H1 (cell line): ENCODE measurements around the gene SARS2. TPM values are rescaled to one million over a fixed set of nuclear protein-coding genes. Genes with fewer than 3 reads are reported as not detected.

Experiments used
- CTCF ChIA-PET: fragments of 300-600 bp; sonication (Branson Sonifier 250); formaldehyde crosslinking; loops from one replicate; lab custom pipeline; 2021; ENCODE audit not compliant: partially characterized antibody; lab: Charles Lee
- POLR2A ChIA-PET: fragments of 300-600 bp; sonication (Branson Sonifier 250); formaldehyde crosslinking; loops from one replicate; lab custom pipeline; 2021; ENCODE audit warnings: inconsistent platforms; ENCODE audit not compliant: partially characterized antibody; lab: Charles Lee
- DNase-seq, 2 experiments: peaks; one replicate each; pipeline versions ENCODE4 v3.0.0 to v3.0.0-alpha.2; 2010 to 2022; ENCODE audit warnings: low spot score in 2 of 2, low read depth in 1 of 2, mixed read lengths in 1 of 2
- FAIRE-seq: peaks from 2 replicates; lab custom pipeline; 2011; peaks lifted over from hg19 to GRCh38; lab: Jason Lieb, UNC
- H2AFZ ChIP-seq: 2 replicates; pipeline ENCODE4 v1.8.1; 2012; ENCODE audit warnings: low read length, inconsistent platforms
- H2AK5ac ChIP-seq: 2 replicates; pipeline ENCODE4 v1.6.1; 2013; ENCODE audit warnings: low read depth, low read length
- H2BK120ac ChIP-seq: replicated peaks from 2 replicates; pipeline ENCODE3; 2013; ENCODE audit warnings: low read depth, low read length, inconsistent platforms
- H2BK12ac ChIP-seq: 2 replicates; pipeline ENCODE4 v1.6.1; 2013; ENCODE audit warnings: low read depth, low read length
- H2BK15ac ChIP-seq: 2 replicates; pipeline ENCODE4 v1.6.1; 2013; ENCODE audit warnings: low read length
- H2BK20ac ChIP-seq: 2 replicates; pipeline ENCODE4 v1.6.1; 2013; ENCODE audit warnings: low read length
- H2BK5ac ChIP-seq: 2 replicates; pipeline ENCODE4 v1.6.1; 2013; ENCODE audit warnings: low read depth, low read length
- H3K14ac ChIP-seq: 2 replicates; pipeline ENCODE4 v1.6.1; 2013; ENCODE audit warnings: inconsistent platforms; ENCODE audit not compliant: insufficient read length
- H3K18ac ChIP-seq: 2 replicates; pipeline ENCODE4 v1.6.1; 2013; ENCODE audit warnings: low read length; ENCODE audit errors: extremely low read depth
- H3K23ac ChIP-seq: 2 replicates; pipeline ENCODE4 v1.6.1; 2013; ENCODE audit warnings: inconsistent platforms; ENCODE audit not compliant: insufficient read length
- H3K23me2 ChIP-seq: 2 replicates; pipeline ENCODE4 v1.6.1; 2013; ENCODE audit warnings: low read depth, low read length
- H3K27ac ChIP-seq: 2 replicates; pipeline ENCODE4 v1.6.1; 2011; ENCODE audit warnings: low read depth, low read length, inconsistent platforms
- H3K27me3 ChIP-seq, 4 experiments: replicated peaks in 1 of 4; 1 replicate in 1 of 4; 2 replicates in 3 of 4; pipeline versions ENCODE4 v1.6.1 to v1.8.1; 2011 to 2013; ENCODE audit warnings: low read length in 3 of 4, mild to moderate bottlenecking in 3 of 4, inconsistent platforms in 2 of 4, mixed read lengths in 2 of 4, moderate library complexity in 1 of 4; ENCODE audit not compliant: control insufficient read depth in 3 of 4, insufficient read depth in 3 of 4; ENCODE audit errors: extremely low read depth in 1 of 4
- H3K36me3 ChIP-seq, 4 experiments: 2 replicates each; pipeline versions ENCODE4 v1.6.1 to v1.8.1; 2011 to 2013; ENCODE audit warnings: mild to moderate bottlenecking in 4 of 4, low read length in 3 of 4, moderate library complexity in 2 of 4, control low read depth in 1 of 4, inconsistent platforms in 1 of 4; ENCODE audit not compliant: insufficient read depth in 4 of 4, control insufficient read depth in 2 of 4
- H3K4ac ChIP-seq: replicated peaks from 2 replicates; pipeline ENCODE3; 2013; ENCODE audit warnings: low read length, low read depth, mixed read lengths, inconsistent platforms; ENCODE audit not compliant: insufficient read length
- H3K4me1 ChIP-seq, 4 experiments: replicated peaks in 1 of 4; 1 replicate in 1 of 4; 2 replicates in 3 of 4; pipeline versions ENCODE4 v1.6.1 to v1.8.1; 2011 to 2013; ENCODE audit warnings: low read length in 3 of 4, inconsistent platforms in 2 of 4, mixed read lengths in 1 of 4; ENCODE audit not compliant: insufficient read depth in 4 of 4, control insufficient read depth in 3 of 4
- H3K4me2 ChIP-seq, 2 experiments: 2 replicates each; pipeline versions ENCODE4 v1.6.1 to v1.8.1; 2011 to 2013; ENCODE audit warnings: low read depth in 2 of 2, low read length in 2 of 2, control low read depth in 1 of 2, inconsistent platforms in 1 of 2, mild to moderate bottlenecking in 1 of 2; ENCODE audit not compliant: insufficient read depth in 1 of 2
- H3K4me3 ChIP-seq, 4 experiments: fragments of 200-600, 300-600 bp in 1 of 4; sonication (generic), shearing (Covaris generic), sonication (Bioruptor Twin) in 1 of 4; 2 replicates each; pipeline versions ENCODE4 v1.5.1 to v1.8.1; 2011 to 2016; ENCODE audit warnings: low read length in 4 of 4, low read depth in 3 of 4, control low read depth in 2 of 4, inconsistent platforms in 2 of 4, mild to moderate bottlenecking in 2 of 4, mixed read lengths in 1 of 4, moderate library complexity in 1 of 4; ENCODE audit not compliant: insufficient read depth in 2 of 4; ENCODE audit errors: extremely low read depth in 1 of 4
- H3K56ac ChIP-seq: replicated peaks from 2 replicates; pipeline ENCODE3; 2013; ENCODE audit warnings: low read depth, mild to moderate bottlenecking, mixed read lengths, low read length, inconsistent platforms; ENCODE audit not compliant: insufficient read length
- H3K79me1 ChIP-seq: 2 replicates; pipeline ENCODE4 v1.6.1; 2013; ENCODE audit warnings: low read depth, low read length, control low read depth
- H3K79me2 ChIP-seq, 2 experiments: 2 replicates each; pipeline versions ENCODE4 v1.6.1 to v1.8.1; 2012 to 2013; ENCODE audit warnings: low read length in 2 of 2, mild to moderate bottlenecking in 2 of 2, inconsistent platforms in 1 of 2; ENCODE audit not compliant: insufficient read depth in 2 of 2, control insufficient read depth in 1 of 2
- H3K9ac ChIP-seq, 4 experiments: replicated peaks in 1 of 4; 1 replicate in 1 of 4; 2 replicates in 3 of 4; pipeline versions ENCODE4 v1.6.1 to v1.8.1; 2011 to 2013; ENCODE audit warnings: low read depth in 3 of 4, low read length in 3 of 4, control low read depth in 2 of 4, mild to moderate bottlenecking in 2 of 4, moderate library complexity in 2 of 4, inconsistent platforms in 1 of 4; ENCODE audit errors: extremely low read depth in 1 of 4
- H3K9me3 ChIP-seq, 2 experiments: 2 replicates each; pipeline versions ENCODE4 v1.6.1 to v1.8.1; 2012 to 2013; ENCODE audit warnings: mild to moderate bottlenecking in 2 of 2, moderate library complexity in 2 of 2, control low read depth in 1 of 2, inconsistent platforms in 1 of 2, low read depth in 1 of 2, low read length in 1 of 2, mixed read lengths in 1 of 2; ENCODE audit not compliant: insufficient read depth in 2 of 2
- H4K20me1 ChIP-seq, 2 experiments: replicated peaks in 1 of 2; 2 replicates each; pipeline versions ENCODE3 to v1.8.1; 2011 to 2013; ENCODE audit warnings: inconsistent platforms in 2 of 2, low read length in 2 of 2, mild to moderate bottlenecking in 1 of 2; ENCODE audit not compliant: insufficient read depth in 2 of 2, control insufficient read depth in 1 of 2
- H4K5ac ChIP-seq: 2 replicates; pipeline ENCODE4 v1.6.1; 2013; ENCODE audit warnings: low read length, low read depth, mixed read lengths, inconsistent platforms; ENCODE audit not compliant: insufficient read length
- H4K8ac ChIP-seq: 2 replicates; pipeline ENCODE4 v1.8.0; 2013; ENCODE audit warnings: mild to moderate bottlenecking, moderate library complexity, low read length, inconsistent platforms; ENCODE audit not compliant: insufficient read depth; ENCODE audit errors: extremely low read depth
- H4K91ac ChIP-seq: replicated peaks from 2 replicates; pipeline ENCODE3; 2013; ENCODE audit warnings: low read length, mixed read lengths, inconsistent platforms; ENCODE audit not compliant: insufficient read length
- CEBPB ChIP-seq: IDR thresholded peaks from 2 replicates; pipeline ENCODE4 v1.6.1; 2012; ENCODE audit warnings: low read depth, low read length
- CHD1 ChIP-seq: IDR thresholded peaks from 2 replicates; pipeline ENCODE4 v1.6.1; 2012; ENCODE audit warnings: low read depth, low read length, improper control_type of control experiment
- FOSL1 ChIP-seq: IDR thresholded peaks from 2 replicates; pipeline ENCODE4 v1.6.1; 2011; ENCODE audit warnings: mild to moderate bottlenecking, low read depth, low read length, moderate library complexity; ENCODE audit not compliant: insufficient read depth
- HDAC2 ChIP-seq, 2 experiments: fragments of 300-600 bp in 1 of 2; sonication (generic) in 1 of 2; IDR thresholded peaks; 2 replicates each; pipeline ENCODE4 v1.6.1; 2011 to 2012; ENCODE audit warnings: low read depth in 2 of 2, low read length in 2 of 2, mild to moderate bottlenecking in 2 of 2, moderate library complexity in 2 of 2, borderline replicate concordance in 1 of 2, inconsistent platforms in 1 of 2
- KDM1A ChIP-seq: fragments of 200-600, 300-600 bp; sonication (generic); IDR thresholded peaks from 2 replicates; pipeline ENCODE4 v1.7.1; 2016; ENCODE audit warnings: mild to moderate bottlenecking, low read length, borderline replicate concordance
- RXRA ChIP-seq: IDR thresholded peaks from 2 replicates; pipeline ENCODE4 v1.6.1; 2011; ENCODE audit warnings: low read depth, mild to moderate bottlenecking, low read length, moderate library complexity; ENCODE audit not compliant: insufficient read depth
- WGBS, 2 experiments: shearing (Covaris generic) in 1 of 2; methylation state at CpG; one replicate each; pipeline versions ENCODE4 v1.1.6 to v1.1.7; 2013 to 2015; ENCODE audit warnings: low lambda C conversion rate in 2 of 2, mixed read lengths in 2 of 2, inconsistent platforms in 1 of 2, low coverage in 1 of 2, missing lambda C conversion rate in 1 of 2; ENCODE audit not compliant: insufficient replicate concordance in 2 of 2, insufficient coverage in 1 of 2, insufficient read length in 1 of 2; ENCODE audit errors: extremely low coverage in 1 of 2, missing lambda C conversion rate in 1 of 2; 5-methylcytosine and 5-hydroxymethylcytosine counted together
- polyA plus RNA-seq, 7 experiments: library from polyadenylated mRNA; depleted of rRNA in 3 of 7; stranded (reverse) in 5 of 7; unstranded in 2 of 7; fragments of >200 nt in 5 of 7; fragments of 200-250 nt in 2 of 7; gene quantifications; 1 replicate in 5 of 7; 2 replicates in 1 of 7; 4 replicates in 1 of 7; pipeline versions ENCODE4 v1.2.1 to v1.2.3, GENCODE V29; 2011 to 2013; ENCODE audit warnings: missing spikeins in 2 of 7, mixed read lengths in 2 of 7
- total RNA-seq: library from RNA; stranded (reverse); fragmentation: NEBNext Ultra II Directional; extraction: Animal tissue kit (Norgen Biotek cat#: 25700); gene quantifications from 2 replicates; pipeline ENCODE4 v1.2.1, GENCODE V29; 2021

SARS2 gene
- total and polyA plus RNA-seq, 2 of the 8 experiments (the other 6 are each of a cell fraction or from before 2014, with no cell fraction given) = 68.0 to 102 TPM

DNA sequence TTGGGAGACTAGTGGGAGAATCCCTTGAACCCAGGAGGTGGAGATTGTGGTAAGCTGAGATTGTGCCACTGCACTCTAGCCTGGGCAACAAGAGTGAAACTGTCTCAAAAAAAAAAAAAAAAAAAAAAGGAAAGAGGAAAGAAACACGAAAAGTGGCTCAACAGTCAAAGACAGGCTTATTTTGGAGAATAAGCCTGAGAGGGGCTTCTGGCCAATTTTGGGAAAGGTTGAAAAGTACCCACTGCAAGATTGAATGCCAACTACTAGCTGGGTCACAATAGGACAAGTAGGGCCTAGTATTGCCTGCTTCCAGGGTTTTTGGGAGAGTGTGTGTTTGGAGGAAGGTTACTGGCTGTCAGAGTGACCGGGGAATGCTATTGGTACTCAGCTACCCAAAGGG, 27.7 kb upstream of the SARS2 start:
- Histone ChIP-seq H3K4me2 (no peak overlapping the region), H3K9me3 (0 out of 4 replicates have a peak, but pooled peaks cover 0 to 3% of the 10 kb centered on the region in 2 experiments), H3K23me2 (no peaks in the 10 kb centered on the region), H3K27me3 (no peaks in the 10 kb centered on the region), H4K5ac (no peak overlapping the region), H4K91ac (no peak overlapping the region), H2AK5ac (no peak overlapping the region), H2AFZ (no peak overlapping the region), H3K36me3 (no peaks in the 10 kb centered on the region), H4K20me1 (peaks cover 0 to 4% of the 10 kb centered on the region in 2 experiments), H3K56ac (no peak overlapping the region), H2BK5ac (no peak overlapping the region), H4K8ac (no peak overlapping the region), H3K9ac (no peak overlapping the region), H2BK120ac (no peak overlapping the region), H2BK20ac (no peak overlapping the region), H3K14ac (no peak overlapping the region), H3K79me2 (no peaks in the 10 kb centered on the region), H2BK15ac (no peak overlapping the region), H3K27ac (no peak overlapping the region), H3K4me1 (peaks cover 0 to 3% (median under 1%) of the 10 kb centered on the region in 4 experiments; a peak in 2 of 7 replicates), H3K18ac (no peak overlapping the region), H3K4ac (no peak overlapping the region), H3K4me3 (no peak overlapping the region), H2BK12ac (no peak overlapping the region), H3K79me1 (no peaks in the 10 kb centered on the region; the same call in 1 of the 2 replicates), H3K23ac (no peak overlapping the region)
- ChIA-PET CTCF (interaction anchor here (0.6 to 2.6 kb wide), 5 partner anchors 18 to 212 kb away, joined by 3 to 13 read pairs (median 4); partner anchors contain the start of genes FBXO17, MRPS12 and SARS2), POLR2A (no interaction called here)
- TF ChIP-seq KDM1A (no peak), CEBPB (no peak), FOSL1 (no peak), HDAC2 (IDR thresholded peaks at IDR 0.05; ENCODE audit: borderline replicate concordance in 1 of 2, low read depth in 2 of 2, low read length in 2 of 2) (no peak), RXRA (no peak), CHD1 (no peak)
- DNase-seq = no peak
- FAIRE-seq = no peak
- WGBS, 2 experiments = 89% methylated on average over 1 of the region's 2 CpGs; no CpG with 5 or more reads in 1 of the 2 experiments
